ENCODE results near the gene LCN10. TPM values are rescaled to one million over a fixed set of nuclear protein-coding genes. Genes with fewer than 3 reads are reported as not detected.

Gene LCN10
- total and polyA plus RNA-seq, 2 experiments from 2014 or later, result not detected

DNA sequence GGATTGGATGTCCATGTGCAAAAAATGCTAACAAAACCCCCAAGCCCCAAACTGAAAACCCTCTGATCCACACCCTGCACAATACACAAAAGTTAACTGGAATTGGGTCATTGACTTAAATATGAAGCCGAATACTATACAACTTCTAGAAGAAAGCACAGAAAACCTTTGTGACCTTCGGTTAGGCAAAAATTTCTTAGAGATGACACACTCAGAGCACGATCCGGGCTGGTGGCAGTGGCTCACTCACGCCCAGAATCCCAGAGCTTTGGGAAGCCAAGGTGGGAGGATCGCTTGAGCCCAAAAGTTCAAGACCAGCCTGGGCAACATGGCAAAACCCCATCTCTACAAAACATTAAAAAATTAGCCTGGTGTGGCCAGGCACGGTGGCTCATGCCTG lies 32.2 kb downstream of the LCN10 start:
- no peak for DNase-seq (ENCODE audit: low spot score)
- H3K27me3 ChIP-seq, result no peaks in the 10 kb centered on the region
- H3K4me1 ChIP-seq (ENCODE audit: insufficient read depth), result peaks cover 25% of the 10 kb centered on the region
- no peak overlapping the region for H2AFZ ChIP-seq
- TF ChIP-seq EZH2phosphoT487 (IDR thresholded peaks at IDR 0.05; ENCODE audit: low read depth, severe bottlenecking, unreplicated experiment) (no peak), EZH2 (IDR thresholded peaks at IDR 0.05; ENCODE audit: borderline replicate concordance) (no peak), CTCF (IDR thresholded peaks at IDR 0.05; ENCODE audit: poor library complexity) (no peak)
- no peaks in the 10 kb centered on the region for H3K36me3 ChIP-seq (replicated peaks; ENCODE audit: insufficient read depth, low read depth)
- H4K20me1 ChIP-seq (ENCODE audit: insufficient read depth, poor library complexity, severe bottlenecking), result no peaks in the 10 kb centered on the region
- H3K4me3 ChIP-seq, result no peak overlapping the region
- no peaks in the 10 kb centered on the region for H3K9me2 ChIP-seq (replicated peaks; ENCODE audit: insufficient read depth)
- H3K4me2 ChIP-seq, result no peak overlapping the region
- no peaks in the 10 kb centered on the region for H3K9me3 ChIP-seq (ENCODE audit: low read depth)
- H3K27ac ChIP-seq, result no peak overlapping the region
- WGBS (ENCODE audit: low lambda C conversion rate, missing lambda C conversion rate), result 90% methylated on average over 7 of the region's 7 CpGs
- peaks cover 22% of the 10 kb centered on the region for H3K79me2 ChIP-seq

- Histone ChIP-seq H4K20me1 (ENCODE audit: insufficient read depth, poor library complexity, severe bottlenecking) (no peaks in the 10 kb centered on the region), H3K4me2 (no peak overlapping the region), H3K4me1 (ENCODE audit: insufficient read depth) (peaks cover 23% of the 10 kb centered on the region), H3K9me2 (replicated peaks; ENCODE audit: insufficient read depth) (no peaks in the 10 kb centered on the region), H3K27ac (no peak overlapping the region), H3K4me3 (no peak overlapping the region), H2AFZ (no peak overlapping the region), H3K79me2 (peaks cover 15% of the 10 kb centered on the region), H3K9me3 (ENCODE audit: low read depth) (no peaks in the 10 kb centered on the region), H3K27me3 (no peaks in the 10 kb centered on the region), H3K36me3 (replicated peaks; ENCODE audit: insufficient read depth, low read depth) (no peaks in the 10 kb centered on the region)
- TF ChIP-seq CTCF (IDR thresholded peaks at IDR 0.05; ENCODE audit: poor library complexity) (no peak), EZH2phosphoT487 (IDR thresholded peaks at IDR 0.05; ENCODE audit: low read depth, severe bottlenecking, unreplicated experiment) (no peak), EZH2 (IDR thresholded peaks at IDR 0.05; ENCODE audit: borderline replicate concordance) (no peak)
- no peak for DNase-seq (ENCODE audit: low spot score)
- 92% methylated on average over 24 of the region's 24 CpGs for WGBS (ENCODE audit: low lambda C conversion rate, missing lambda C conversion rate)
Measured at GRCh38 chr9:136709454-136710109, 33.2 kb downstream of the LCN10 start.

DNA sequence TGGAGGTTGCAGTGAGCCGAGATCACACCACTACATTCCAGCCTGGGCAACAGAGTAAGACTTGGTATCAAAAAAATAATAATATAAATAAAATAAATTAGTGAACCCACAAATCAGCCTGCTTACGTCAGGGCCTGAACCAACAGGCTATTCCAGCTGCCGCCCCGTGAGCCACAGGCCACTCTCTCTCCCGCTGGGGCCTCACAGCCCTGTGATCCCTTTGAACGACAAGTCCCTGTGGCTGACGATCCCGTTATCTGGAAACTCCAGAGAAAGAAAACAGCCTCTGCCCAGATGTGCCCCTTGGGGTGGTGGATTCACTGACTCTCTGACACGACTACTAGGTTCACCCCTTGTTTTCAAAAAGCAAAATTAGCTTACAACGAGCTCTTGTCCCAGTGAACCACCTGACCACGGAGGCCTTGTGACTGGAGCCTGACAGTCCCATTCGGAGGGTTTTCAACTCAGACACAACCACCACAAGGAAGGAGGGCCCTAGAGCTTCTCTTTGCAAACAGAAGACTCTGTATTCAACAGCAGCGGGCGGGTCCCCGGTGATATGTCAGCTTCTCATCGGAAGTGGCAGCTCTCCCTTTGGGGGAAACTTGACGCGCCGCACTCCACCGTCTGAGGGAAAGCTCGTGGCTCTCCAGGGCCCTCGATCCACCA lies 34.8 kb downstream of the LCN10 start:
- WGBS (ENCODE audit: low lambda C conversion rate, missing lambda C conversion rate), result 75% methylated on average over 22 of the region's 22 CpGs

More for the DNA sequence above, 34.8 kb downstream of the LCN10 start:
- Histone ChIP-seq H2AFZ (no peak overlapping the region), H3K4me1 (ENCODE audit: insufficient read depth) (peaks cover 7% of the 10 kb centered on the region), H3K79me2 (no peaks in the 10 kb centered on the region), H3K9me3 (ENCODE audit: low read depth) (no peaks in the 10 kb centered on the region), H3K36me3 (replicated peaks; ENCODE audit: insufficient read depth, low read depth) (no peaks in the 10 kb centered on the region), H3K27ac (no peak overlapping the region), H3K27me3 (no peaks in the 10 kb centered on the region), H4K20me1 (ENCODE audit: insufficient read depth, poor library complexity, severe bottlenecking) (no peaks in the 10 kb centered on the region), H3K4me3 (no peak overlapping the region), H3K9me2 (replicated peaks; ENCODE audit: insufficient read depth) (no peaks in the 10 kb centered on the region), H3K4me2 (no peak overlapping the region)
- DNase-seq (ENCODE audit: low spot score), result no peak
- TF ChIP-seq EZH2phosphoT487 (IDR thresholded peaks at IDR 0.05; ENCODE audit: low read depth, severe bottlenecking, unreplicated experiment), result no peak
- TF ChIP-seq CTCF (IDR thresholded peaks at IDR 0.05; ENCODE audit: poor library complexity), result no peak
- no peak for TF ChIP-seq EZH2 (IDR thresholded peaks at IDR 0.05; ENCODE audit: borderline replicate concordance)

Measured in hepatocyte (in vitro differentiated cells).